Smooth muscle cell (in vitro differentiated cells): ENCODE results near the gene CDH26. TPM values are rescaled to one million over a fixed set of nuclear protein-coding genes. Genes with fewer than 3 reads are reported as not detected.

Experiments used
- DNase-seq: peaks from one replicate; lab custom pipeline; 2025; ENCODE audit not compliant: unreplicated experiment; lab: John Stamatoyannopoulos, UW
- H2AFZ ChIP-seq: fragments of 200-600 bp; sonication (generic); 2 replicates; pipeline ENCODE4 v1.6.0; 2016; ENCODE audit warnings: antibody characterized with exemption, low read depth, mild to moderate bottlenecking
- H3F3A ChIP-seq: fragments of 200-600 bp; sonication (generic); 2 replicates; pipeline ENCODE4 v1.6.0; 2017; ENCODE audit warnings: antibody characterized with exemption, low read depth
- H3K27ac ChIP-seq: fragments of 200-600 bp; sonication (generic); 2 replicates; pipeline ENCODE4 v1.5.1; 2016; ENCODE audit warnings: low read depth, mild to moderate bottlenecking
- H3K27me3 ChIP-seq: fragments of 200-600 bp; sonication (generic); 2 replicates; pipeline ENCODE4 v1.6.1; 2016; ENCODE audit warnings: low read depth, mild to moderate bottlenecking
- H3K36me3 ChIP-seq: fragments of 200-600 bp; sonication (generic); 2 replicates; pipeline ENCODE4 v1.5.1; 2016; ENCODE audit warnings: low read depth
- H3K4me1 ChIP-seq: fragments of 200-600 bp; sonication (generic); 2 replicates; pipeline ENCODE4 v1.5.1; 2016; ENCODE audit warnings: low read depth
- H3K4me2 ChIP-seq: fragments of 200-600 bp; sonication (generic); 2 replicates; pipeline ENCODE4 v1.6.0; 2016; ENCODE audit warnings: mild to moderate bottlenecking
- H3K4me3 ChIP-seq: fragments of 200-600 bp; sonication (generic); 2 replicates; pipeline ENCODE4 v1.5.1; 2016; ENCODE audit warnings: mild to moderate bottlenecking
- H3K79me2 ChIP-seq: fragments of 200-600 bp; sonication (generic); 2 replicates; pipeline ENCODE4 v1.6.0; 2016; ENCODE audit warnings: low read depth, mild to moderate bottlenecking
- H3K9ac ChIP-seq: fragments of 200-600 bp; sonication (generic); 2 replicates; pipeline ENCODE4 v1.6.0; 2016; ENCODE audit warnings: low read depth
- H3K9me3 ChIP-seq: fragments of 200-600 bp; sonication (generic); replicated peaks from 2 replicates; pipeline ENCODE4 v1.5.1; 2016; ENCODE audit warnings: low read depth
- H4K20me1 ChIP-seq: fragments of 200-600 bp; sonication (generic); 2 replicates; pipeline ENCODE4 v1.6.0; 2016; ENCODE audit warnings: low read depth
- CTCF ChIP-seq: fragments of 200-600 bp; sonication (generic); IDR thresholded peaks from 2 replicates; pipeline ENCODE4 v1.5.1; 2017; ENCODE audit warnings: borderline replicate concordance, mild to moderate bottlenecking, antibody characterized with exemption; ENCODE audit not compliant: insufficient read depth, poor library complexity, severe bottlenecking
- WGBS: methylation state at CpG from one replicate; pipeline ENCODE4 v1.1.7; 2016; ENCODE audit warnings: low lambda C conversion rate; 5-methylcytosine and 5-hydroxymethylcytosine counted together
- polyA plus RNA-seq: library from polyadenylated mRNA; unstranded; fragments of >200 nt; fragmentation: Nextera tagmentation; extraction: Ambion mirVana; gene quantifications from 2 replicates; pipeline ENCODE4 v1.2.1, GENCODE V29; 2016
- total RNA-seq: library from RNA; depleted of rRNA; stranded (reverse); fragments of >200 nt; gene quantifications from 2 replicates; pipeline ENCODE4 v1.2.3, GENCODE V29; 2014

Gene CDH26
- total and polyA plus RNA-seq, 2 experiments from 2014 or later, result 0.18 to 1.2 TPM

- H3K79me2 ChIP-seq, result no peaks in the 10 kb centered on the region
- DNase-seq, result no peak
- no peaks in the 10 kb centered on the region for H4K20me1 ChIP-seq
- H3K4me1 ChIP-seq, result no peaks in the 10 kb centered on the region
- no peak overlapping the region for H3K9ac ChIP-seq
- no peak for TF ChIP-seq CTCF
- H3K4me2 ChIP-seq, result no peak overlapping the region
- WGBS, result 83% methylated on average over 2 of the region's 2 CpGs
- no peaks in the 10 kb centered on the region for H3K9me3 ChIP-seq
- H3K36me3 ChIP-seq, result no peaks in the 10 kb centered on the region
- H3K27me3 ChIP-seq, result no peaks in the 10 kb centered on the region
- no peak overlapping the region for H3K4me3 ChIP-seq
- peaks cover 10% of the 10 kb centered on the region for H3F3A ChIP-seq
- no peak overlapping the region for H2AFZ ChIP-seq
- H3K27ac ChIP-seq, result no peak overlapping the region
Observed at GRCh38 chr20:60046436-60046835, 88.2 kb downstream of the CDH26 start.

GRCh38 chr20:60046860-60047259, 88.6 kb downstream of the CDH26 start:
- peaks cover 10% of the 10 kb centered on the region for H3F3A ChIP-seq
- TF ChIP-seq CTCF, result no peak
- 86% methylated on average over 8 of the region's 8 CpGs for WGBS

GRCh38 chr20:60048634-60049521, 90.7 kb downstream of the CDH26 start:
- 95% methylated on average over 11 of the region's 11 CpGs for WGBS
- TF ChIP-seq CTCF, result no peak
- Histone ChIP-seq H3K36me3 (no peaks in the 10 kb centered on the region), H3K4me3 (no peak overlapping the region), H3F3A (peaks cover 10% of the 10 kb centered on the region), H3K4me1 (no peaks in the 10 kb centered on the region), H3K9ac (no peak overlapping the region), H3K27me3 (no peaks in the 10 kb centered on the region), H3K79me2 (no peaks in the 10 kb centered on the region), H3K4me2 (no peak overlapping the region), H3K9me3 (no peaks in the 10 kb centered on the region), H2AFZ (no peak overlapping the region), H3K27ac (no peak overlapping the region), H4K20me1 (no peaks in the 10 kb centered on the region)
- no peak for DNase-seq

More at GRCh38 chr20:60046860-60047259, 88.6 kb downstream of the CDH26 start:
- H3K9ac ChIP-seq, result no peak overlapping the region
- no peak for DNase-seq
- H3K36me3 ChIP-seq, result no peaks in the 10 kb centered on the region
- H3K27me3 ChIP-seq, result no peaks in the 10 kb centered on the region
- H2AFZ ChIP-seq, result no peak overlapping the region
- no peaks in the 10 kb centered on the region for H3K9me3 ChIP-seq
- no peak overlapping the region for H3K27ac ChIP-seq
- H3K79me2 ChIP-seq, result no peaks in the 10 kb centered on the region
- no peaks in the 10 kb centered on the region for H3K4me1 ChIP-seq
- no peak overlapping the region for H3K4me2 ChIP-seq
- no peak overlapping the region for H3K4me3 ChIP-seq
- H4K20me1 ChIP-seq, result no peaks in the 10 kb centered on the region
